Measurements from ENCODE around the gene ASB6. TPM values are rescaled to one million over a fixed set of nuclear protein-coding genes. Genes with fewer than 3 reads are reported as not detected.

ASB6 gene
- total RNA-seq, 1 donor from 2014 or later = 20.1 TPM

- H3K27me3 Mint-ChIP-seq = no peaks in the 10 kb centered on the region
- peaks cover 37% of the 10 kb centered on the region for H3K4me1 Mint-ChIP-seq
- no peak overlapping the region for H3K27ac Mint-ChIP-seq
- ChIA-PET CTCF (interaction anchor here (0.9 kb wide), 1 partner anchor 9 kb away, joined by 3 read pairs; no protein-coding TSS in a partner anchor), POLR2A (no interaction called here)
- TF ChIP-seq CTCF (IDR thresholded peaks at IDR 0.05) = no peak
- no peak for ATAC-seq (ENCODE audit: low read depth)
- DNase-seq = no peak
- peaks cover 68% of the 10 kb centered on the region for H3K36me3 Mint-ChIP-seq (ENCODE audit: low read depth)
- intact Hi-C loops (cut with micrococcal nuclease) = no loop called here
- H3K4me3 Mint-ChIP-seq = no peak overlapping the region
- no peaks in the 10 kb centered on the region for H3K9me3 Mint-ChIP-seq
These were observed 8.7 kb downstream of the ASB6 start for GRCh38 chr9:129633207-129633606.

- Mint-ChIP-seq H3K27me3 (no peaks in the 10 kb centered on the region), H3K4me3 (no peak overlapping the region), H3K36me3 (ENCODE audit: low read depth) (peaks cover 65% of the 10 kb centered on the region), H3K4me1 (peaks cover 43% of the 10 kb centered on the region), H3K9me3 (no peaks in the 10 kb centered on the region), H3K27ac (peak overlapping the region; percentile 6)
- intact Hi-C loops (cut with micrococcal nuclease) = no loop called here
- no peak for TF ChIP-seq CTCF (IDR thresholded peaks at IDR 0.05)
- POLR2A ChIA-PET = no interaction called here
- CTCF ChIA-PET = interaction anchor here (0.6 to 0.9 kb wide), 2 partner anchors 10 to 501 kb away, joined by 3 read pairs; no protein-coding TSS in a partner anchor
- no peak for DNase-seq
- no peak for ATAC-seq (ENCODE audit: low read depth)
These were observed 9.5 kb downstream of the ASB6 start for GRCh38 chr9:129632460-129632859.

- CTCF ChIA-PET = no interaction called here
- H3K27ac Mint-ChIP-seq = no peak overlapping the region
- ATAC-seq (ENCODE audit: low read depth) = no peak
- no peak for DNase-seq
- no peaks in the 10 kb centered on the region for H3K27me3 Mint-ChIP-seq
- H3K9me3 Mint-ChIP-seq = no peaks in the 10 kb centered on the region
- H3K4me1 Mint-ChIP-seq = peaks cover 50% of the 10 kb centered on the region
- no peak for TF ChIP-seq CTCF (IDR thresholded peaks at IDR 0.05)
- peaks cover 65% of the 10 kb centered on the region for H3K36me3 Mint-ChIP-seq (ENCODE audit: low read depth)
- POLR2A ChIA-PET = no interaction called here
- H3K4me3 Mint-ChIP-seq = no peak overlapping the region
- intact Hi-C loops (cut with micrococcal nuclease) = no loop called here
These were observed 10.2 kb downstream of the ASB6 start for GRCh38 chr9:129631674-129632129.

- CTCF ChIA-PET = no interaction called here
- POLR2A ChIA-PET = no interaction called here
- Mint-ChIP-seq H3K9me3 (no peaks in the 10 kb centered on the region), H3K4me3 (no peak overlapping the region), H3K27ac (no peak overlapping the region), H3K36me3 (ENCODE audit: low read depth) (peaks cover 65% of the 10 kb centered on the region), H3K27me3 (no peaks in the 10 kb centered on the region), H3K4me1 (peaks cover 53% of the 10 kb centered on the region)
- intact Hi-C loops (cut with micrococcal nuclease) = no loop called here
- ATAC-seq (ENCODE audit: low read depth) (no peak), DNase-seq (no peak)
- no peak for TF ChIP-seq CTCF (IDR thresholded peaks at IDR 0.05)
These were observed 10.8 kb downstream of the ASB6 start for GRCh38 chr9:129630967-129631673.

- H3K4me3 Mint-ChIP-seq = no peak overlapping the region
- no peak for DNase-seq
- peaks cover 50% of the 10 kb centered on the region for H3K36me3 Mint-ChIP-seq (ENCODE audit: low read depth)
- ChIA-PET CTCF (no interaction called here), POLR2A (no interaction called here)
- no peak for TF ChIP-seq CTCF (IDR thresholded peaks at IDR 0.05)
- H3K9me3 Mint-ChIP-seq = no peaks in the 10 kb centered on the region
- intact Hi-C loops (cut with micrococcal nuclease) = no loop called here
- ATAC-seq (ENCODE audit: low read depth) = no peak
- no peaks in the 10 kb centered on the region for H3K27me3 Mint-ChIP-seq
- peaks cover 64% of the 10 kb centered on the region for H3K4me1 Mint-ChIP-seq
- no peak overlapping the region for H3K27ac Mint-ChIP-seq
These were observed 12.6 kb downstream of the ASB6 start for GRCh38 chr9:129629251-129629820.
